Neural crest cell (in vitro differentiated cells): Measurements from ENCODE around the gene TMEM86A. TPM values are rescaled to one million over a fixed set of nuclear protein-coding genes. Genes with fewer than 3 reads are reported as not detected.

ENCODE experiments used
- DNase-seq: peaks from one replicate; pipeline ENCODE4 v3.0.0; 2021; ENCODE audit warnings: low read depth, mixed read lengths, low spot score
- H3K27ac Mint-ChIP-seq: one replicate; pipeline ENCODE4 v1.8.0; 2021; ENCODE audit warnings: mild to moderate bottlenecking, mixed read lengths; ENCODE audit not compliant: unreplicated experiment
- H3K27me3 Mint-ChIP-seq: 2 replicates; pipeline ENCODE4 v1.8.0; 2021; ENCODE audit warnings: low read depth, mild to moderate bottlenecking, mixed read lengths
- H3K36me3 Mint-ChIP-seq: 2 replicates; pipeline ENCODE4 v1.8.0; 2021; ENCODE audit warnings: low read depth, mild to moderate bottlenecking, mixed read lengths
- H3K4me1 Mint-ChIP-seq: 2 replicates; pipeline ENCODE4 v1.8.0; 2021; ENCODE audit warnings: mixed read lengths
- H3K4me3 Mint-ChIP-seq: one replicate; pipeline ENCODE4 v1.8.0; 2021; ENCODE audit warnings: mild to moderate bottlenecking, mixed read lengths
- H3K9me3 Mint-ChIP-seq: 2 replicates; pipeline ENCODE4 v1.8.0; 2021; ENCODE audit warnings: mixed read lengths
- CTCF ChIP-seq: fragments of 200-600 bp; sonication (generic); conservative IDR thresholded peaks from 2 replicates; pipeline ENCODE4 v1.5.0; 2021; ENCODE audit warnings: antibody characterized with exemption, mild to moderate bottlenecking
- total RNA-seq: library from RNA; stranded (reverse); gene quantifications from 2 replicates; pipeline ENCODE4 v1.2.1, GENCODE V29; 2021

TMEM86A gene
- total RNA-seq, 1 donor from 2014 or later, result 1.7 TPM

DNA sequence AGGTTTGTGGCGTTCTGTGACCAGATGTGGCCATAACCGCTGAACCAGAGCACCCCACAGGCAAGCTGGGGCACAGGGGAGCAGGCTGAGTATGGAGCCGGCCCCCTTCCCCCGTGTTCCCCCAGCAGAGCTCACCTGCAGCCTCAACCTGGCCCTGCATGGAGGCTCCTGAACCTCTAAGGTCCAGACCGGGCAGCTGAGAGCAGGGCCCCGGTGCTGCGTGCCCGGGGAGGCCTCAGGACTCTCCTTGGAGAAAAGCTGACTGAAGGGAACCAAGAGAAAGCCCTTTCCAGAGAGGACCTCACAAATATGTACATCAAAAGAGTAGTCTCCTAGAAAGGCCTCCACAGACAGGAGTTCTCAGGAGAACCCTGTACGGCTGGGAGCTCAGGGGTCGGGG, 44.8 kb downstream of the TMEM86A start:
- TF ChIP-seq CTCF, result no peak
- no peaks in the 10 kb centered on the region for H3K4me1 Mint-ChIP-seq
- no peaks in the 10 kb centered on the region for H3K27me3 Mint-ChIP-seq
- no peaks in the 10 kb centered on the region for H3K36me3 Mint-ChIP-seq
- H3K9me3 Mint-ChIP-seq, result no peaks in the 10 kb centered on the region
- no peak overlapping the region for H3K27ac Mint-ChIP-seq
- no peak overlapping the region for H3K4me3 Mint-ChIP-seq
- DNase-seq, result no peak

- peaks cover 1% of the 10 kb centered on the region for H3K4me1 Mint-ChIP-seq
- no peak overlapping the region for H3K4me3 Mint-ChIP-seq
- H3K9me3 Mint-ChIP-seq, result no peaks in the 10 kb centered on the region
Observed at GRCh38 chr11:18743900-18744514, 45.4 kb downstream of the TMEM86A start.

GRCh38 chr11:18745251-18745650, 46.7 kb downstream of the TMEM86A start:
- no peaks in the 10 kb centered on the region for H3K27me3 Mint-ChIP-seq
- TF ChIP-seq CTCF, result no peak
- no peaks in the 10 kb centered on the region for H3K9me3 Mint-ChIP-seq
- H3K27ac Mint-ChIP-seq, result peak overlapping the region; percentile 35
- H3K36me3 Mint-ChIP-seq, result no peaks in the 10 kb centered on the region
- H3K4me3 Mint-ChIP-seq, result no peak overlapping the region
- DNase-seq, result no peak
- H3K4me1 Mint-ChIP-seq, result peaks cover 8% of the 10 kb centered on the region

More at GRCh38 chr11:18743900-18744514, 45.4 kb downstream of the TMEM86A start:
- DNase-seq, result no peak
- TF ChIP-seq CTCF, result no peak
- Mint-ChIP-seq H3K27me3 (no peaks in the 10 kb centered on the region), H3K27ac (no peak overlapping the region), H3K36me3 (no peaks in the 10 kb centered on the region)

DNA sequence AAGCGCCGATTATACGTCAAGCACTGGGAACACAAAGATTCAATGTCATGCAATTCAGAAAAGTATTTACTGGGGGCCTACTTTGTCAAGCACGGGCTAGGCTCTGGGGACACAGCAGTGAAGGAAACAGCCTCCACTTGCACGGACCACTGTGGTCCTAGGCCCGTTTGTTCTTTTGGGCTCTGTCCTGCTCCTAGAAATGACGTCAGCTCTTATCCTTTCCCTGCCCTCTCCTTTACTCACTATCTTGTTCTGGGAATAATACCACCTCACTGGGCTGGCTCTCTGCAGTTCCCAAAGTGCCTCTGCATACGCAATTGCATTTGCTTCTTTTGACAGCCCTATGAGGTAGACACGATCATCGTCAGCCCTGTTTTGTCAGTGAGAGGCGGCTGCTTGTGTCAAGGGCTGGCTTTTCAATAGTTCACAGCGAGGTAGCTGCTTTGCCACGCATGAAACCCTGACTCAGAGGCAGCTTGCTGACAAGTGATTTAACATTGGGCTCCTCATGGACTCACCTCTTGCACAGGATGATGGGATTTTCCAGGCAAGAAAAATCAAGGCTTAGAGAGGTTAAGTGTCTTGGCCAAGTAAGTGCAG, 50.3 kb downstream of the TMEM86A start:
- TF ChIP-seq CTCF, result no peak
- Mint-ChIP-seq H3K4me3 (no peak overlapping the region), H3K27ac (no peak overlapping the region), H3K36me3 (no peaks in the 10 kb centered on the region), H3K27me3 (no peaks in the 10 kb centered on the region), H3K4me1 (peaks cover 32% of the 10 kb centered on the region), H3K9me3 (no peaks in the 10 kb centered on the region)
- no peak for DNase-seq

DNA sequence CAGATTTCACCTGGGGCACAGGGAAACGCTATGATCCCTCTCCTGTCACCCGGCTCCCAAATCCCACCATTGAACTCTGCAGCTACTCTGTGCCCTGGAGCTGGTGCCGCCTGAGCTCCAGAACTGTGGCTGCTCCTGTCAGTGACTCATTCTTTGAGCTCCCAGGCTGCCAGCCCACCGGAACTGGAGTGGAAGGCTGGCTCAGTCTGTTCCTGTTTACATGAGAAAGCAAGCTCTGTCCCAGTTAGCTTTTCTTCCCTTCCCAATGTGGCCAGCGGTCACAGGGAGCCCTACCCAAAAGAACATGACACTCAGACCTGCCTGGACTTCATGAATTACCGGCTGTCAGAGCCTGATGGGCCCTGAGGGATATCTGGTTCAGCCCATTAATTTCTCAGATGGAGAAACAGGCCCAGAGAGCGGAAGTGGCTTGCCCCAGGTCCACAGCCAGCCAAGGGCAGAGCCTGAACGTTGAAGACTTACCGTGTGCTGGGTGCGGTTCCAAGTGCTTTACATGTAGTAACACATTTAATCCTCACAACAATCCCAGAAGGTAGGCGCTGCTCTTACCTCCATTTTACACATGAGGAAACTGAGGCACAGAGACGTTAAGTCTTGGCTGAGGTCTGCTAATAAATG, 51.2 kb downstream of the TMEM86A start:
- no peak for DNase-seq
- no peaks in the 10 kb centered on the region for H3K36me3 Mint-ChIP-seq
- H3K27ac Mint-ChIP-seq, result peak overlapping the region; percentile 46
- no peak for TF ChIP-seq CTCF
- no peak overlapping the region for H3K4me3 Mint-ChIP-seq
- no peaks in the 10 kb centered on the region for H3K27me3 Mint-ChIP-seq
- no peaks in the 10 kb centered on the region for H3K9me3 Mint-ChIP-seq
- H3K4me1 Mint-ChIP-seq, result peaks cover 32% of the 10 kb centered on the region
